Breast epithelium (tissue), 3 donors: Measurements from ENCODE around the gene XYLT1.

Experiments
- CTCF ChIP-seq, 3 donors: fragments of 450-650 bp; IDR thresholded peaks; one replicate each; pipeline ENCODE4 v1.5.1; 2016 to 2017; ENCODE audit warnings: antibody characterized with exemption in 3 of 3, mild to moderate bottlenecking in 3 of 3, moderate library complexity in 3 of 3
- POLR2A ChIP-seq: fragments of 450-650 bp; IDR thresholded peaks from one replicate; pipeline ENCODE4 v1.6.1; 2016; ENCODE audit warnings: antibody characterized with exemption, mild to moderate bottlenecking, moderate library complexity
- POLR2AphosphoS5 ChIP-seq, 3 donors: sonication (generic); formaldehyde crosslinking; IDR thresholded peaks; one replicate each; pipeline ENCODE4 v1.6.1; 2017; ENCODE audit warnings: antibody characterized with exemption in 3 of 3

- TF ChIP-seq CTCF (IDR thresholded peaks at IDR 0.05) (no peak), POLR2A (no peak), POLR2AphosphoS5 (IDR thresholded peaks at IDR 0.05) (no peak)
These were observed 117.2 kb downstream of the XYLT1 start for GRCh38 chr16:17353561-17353960.
